ENCODE results near the gene DMRTA1.
"Not testable (repeated sequence)": the region's sequence is repeated elsewhere in the genome, so short reads cannot be mapped to it uniquely, and the experiment has no call there.

Gene DMRTA1

DNA sequence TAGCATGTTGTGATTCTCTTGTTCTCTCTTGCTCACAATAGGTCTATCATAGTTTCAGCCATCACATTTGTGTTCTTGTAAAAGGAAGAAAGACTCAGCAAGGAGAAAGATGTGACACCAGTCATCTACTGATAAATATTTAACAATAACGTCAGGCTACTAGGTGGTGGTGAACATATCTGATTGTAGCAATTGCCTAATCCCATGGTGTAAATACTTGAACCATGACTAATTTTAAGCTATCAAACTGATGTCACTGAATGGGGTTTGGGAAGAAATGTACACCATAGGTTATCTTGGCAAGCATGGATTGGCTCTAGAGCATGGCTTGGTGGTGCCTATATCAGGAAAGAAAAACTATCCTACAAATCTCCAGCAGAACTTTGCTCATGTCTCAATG lies 16.6 kb downstream of the DMRTA1 start:
- no peak for DNase-seq

DNA sequence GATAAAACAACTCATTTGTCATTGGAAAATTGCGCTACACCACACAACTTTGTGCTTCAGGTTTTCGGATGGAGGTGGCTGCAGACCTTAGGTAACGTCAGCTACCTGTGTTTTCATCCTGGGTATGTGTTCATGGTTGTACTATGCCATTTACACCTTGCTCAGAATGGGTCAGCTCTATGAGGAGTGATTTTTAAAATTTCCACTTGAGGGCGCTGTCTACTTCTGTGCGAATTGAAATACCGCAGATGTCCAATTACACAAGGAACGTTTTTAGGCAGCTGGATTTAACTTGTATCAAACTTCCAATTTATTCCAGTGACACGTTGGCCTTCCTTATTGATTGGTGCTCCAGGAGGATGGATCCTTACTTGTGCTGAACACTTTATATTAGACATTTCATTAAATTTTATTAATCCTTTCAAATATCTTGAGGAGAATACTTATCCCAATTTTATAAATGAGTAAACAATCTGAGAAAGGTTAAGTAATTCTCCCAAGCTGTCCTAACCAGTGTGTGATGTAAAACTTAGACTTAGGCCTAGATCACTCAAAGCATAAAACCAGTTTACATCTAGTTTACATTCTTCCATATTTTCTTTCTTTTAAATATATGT lies 23.4 kb downstream of the DMRTA1 start:
- peak; percentile 50 to 73 for DNase-seq

DNA sequence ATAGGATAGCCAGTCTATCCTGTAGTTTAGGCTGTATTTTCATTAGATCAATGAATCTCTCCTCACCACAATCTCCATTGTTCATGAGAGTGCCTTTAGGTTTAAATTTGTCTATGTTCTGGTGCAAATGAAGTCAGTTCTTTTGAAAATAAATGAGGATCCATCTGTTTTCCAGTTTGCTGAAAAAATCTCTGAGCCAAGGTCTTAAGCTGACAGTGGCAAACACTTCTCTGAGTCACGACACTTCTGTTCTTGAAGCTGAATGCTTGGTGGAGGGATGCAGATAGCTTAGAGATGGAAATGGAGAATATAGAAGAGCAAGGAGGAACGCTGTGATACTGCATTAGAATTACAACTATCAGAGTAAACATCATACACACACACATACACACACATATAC lies 34.9 kb downstream of the DMRTA1 start:
- no peak for DNase-seq

DNA sequence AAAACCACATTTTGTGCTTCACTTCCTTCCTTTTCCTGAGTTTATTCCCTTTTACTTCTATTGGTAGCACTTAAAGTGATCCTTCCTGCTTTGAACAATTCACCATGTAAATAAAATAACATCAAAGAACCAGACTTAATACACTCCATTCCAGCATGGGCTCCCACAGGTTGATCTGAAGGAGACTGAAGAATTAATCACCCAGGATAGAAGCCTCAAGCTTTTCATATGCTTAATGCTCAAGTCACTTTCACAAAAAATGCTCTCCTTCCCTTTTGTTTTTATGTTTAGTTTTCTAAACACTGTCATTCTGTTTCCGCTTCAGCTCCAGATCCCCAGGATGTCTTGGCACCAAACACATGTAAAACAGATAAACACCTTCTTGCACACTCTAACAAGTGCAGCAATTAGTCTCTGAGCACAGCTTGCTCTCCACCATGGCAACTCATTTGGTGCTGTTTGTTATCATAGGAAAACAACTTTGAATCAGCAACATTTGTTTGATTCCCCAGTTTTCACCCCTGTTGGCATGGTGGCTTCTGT lies 37.0 kb downstream of the DMRTA1 start:
- DNase-seq, result no peak

DNA sequence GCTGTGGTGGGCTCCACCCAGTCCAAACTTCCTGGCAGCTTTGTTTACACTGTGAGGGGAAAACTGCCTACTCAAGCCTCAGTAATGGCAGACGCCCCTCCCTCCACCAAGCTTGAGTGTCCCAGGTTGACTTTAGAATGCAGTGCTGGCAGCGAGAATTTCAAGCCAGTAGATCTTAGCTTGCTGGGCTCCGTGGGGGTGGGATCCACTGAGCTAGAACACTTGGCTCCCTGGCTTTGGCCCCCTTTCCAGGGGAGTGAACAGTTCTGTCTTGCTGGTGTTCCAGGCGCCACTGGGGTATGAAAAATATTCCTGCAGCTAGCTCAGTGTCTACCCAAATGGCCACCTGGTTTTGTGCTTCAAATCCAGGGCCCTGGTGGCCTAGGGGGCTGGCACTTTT lies 49.6 kb downstream of the DMRTA1 start:
- DNase-seq, result not testable (repeated sequence)
